PFSK-1 (cell line): ENCODE measurements around the gene DMTF1. TPM values are rescaled to one million over a fixed set of nuclear protein-coding genes. Genes with fewer than 3 reads are reported as not detected.

Experiments used
- FOXP2 ChIP-seq: optimal IDR thresholded peaks from 2 replicates; pipeline ENCODE3; 2011; ENCODE audit warnings: borderline replicate concordance, control low read depth, inconsistent platforms; ENCODE audit not compliant: insufficient read depth; ENCODE audit errors: extremely low read length, extremely low read depth
- POLR2AphosphoS5 ChIP-seq: IDR thresholded peaks from 2 replicates; pipeline ENCODE4 v1.6.1; 2012; ENCODE audit warnings: low read depth, mild to moderate bottlenecking, control low read depth, low read length, moderate library complexity
- REST ChIP-seq, 2 experiments: IDR thresholded peaks; 2 replicates each; pipeline versions ENCODE4 v1.6.1 to v1.8.0; 2011 to 2012; ENCODE audit warnings: low read depth in 2 of 2, low read length in 2 of 2, control low read depth in 1 of 2, inconsistent platforms in 1 of 2, mild to moderate bottlenecking in 1 of 2, moderate library complexity in 1 of 2; ENCODE audit not compliant: insufficient read depth in 1 of 2
- SIN3A ChIP-seq: IDR thresholded peaks from 2 replicates; pipeline ENCODE4 v1.6.1; 2012; ENCODE audit warnings: mild to moderate bottlenecking, low read length, moderate library complexity, borderline replicate concordance; ENCODE audit not compliant: insufficient read depth
- TAF1 ChIP-seq: IDR thresholded peaks from 2 replicates; pipeline ENCODE4 v1.6.1; 2012; ENCODE audit warnings: low read length, control low read depth, borderline replicate concordance; ENCODE audit not compliant: insufficient read depth
- polyA plus RNA-seq: library from polyadenylated mRNA; unstranded; fragments of >200 nt; gene quantifications from one replicate; pipeline ENCODE4 v1.2.1, GENCODE V29; 2012; ENCODE audit warnings: low read depth, missing spikeins; ENCODE audit not compliant: insufficient read length

DMTF1 gene
- 32.2 TPM for polyA plus RNA-seq

GRCh38 chr7:87152112-87152896 lies at the start of gene DMTF1:
TSS of gene DMTF1 (plus strand) at chr7:87152453. CDS start at chr7:87164942, 12,489 bp downstream.
- TF ChIP-seq FOXP2: peak; percentile 63
- TF ChIP-seq POLR2AphosphoS5: peak; percentile 86
- TF ChIP-seq TAF1: peak; percentile 77; the same call in 1 of the 2 replicates
- TF ChIP-seq REST (IDR thresholded peaks at IDR 0.05; ENCODE audit: insufficient read depth in 1 of 2, low read depth in 2 of 2, low read length in 2 of 2): 0 out of 4 replicates have a peak, but pooled peaks of 1 of the 2 experiments have one; percentile 21
- no peak; the same call in 1 of the 2 replicates for TF ChIP-seq SIN3A

DNA sequence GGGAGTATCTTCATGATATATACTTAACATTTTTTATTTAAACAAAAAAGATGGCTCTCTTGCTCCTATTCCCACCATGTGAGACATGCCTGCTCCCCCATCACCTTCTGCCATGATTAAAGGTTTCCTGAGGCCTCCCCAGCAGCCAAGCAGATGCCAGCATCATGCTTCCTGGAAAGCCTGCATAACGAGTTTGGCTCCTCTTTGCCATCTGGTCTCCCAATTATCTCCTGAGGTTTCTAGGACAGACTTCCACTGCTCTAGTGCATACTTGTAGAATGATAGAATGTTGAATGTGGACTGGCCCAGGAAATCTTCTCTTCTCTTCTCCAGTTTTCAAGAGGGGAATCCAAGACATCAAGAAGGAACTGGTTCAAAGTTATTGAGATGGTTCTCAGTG lies 46.9 kb upstream of the DMTF1 start:
- no peak for TF ChIP-seq SIN3A
- no peak for TF ChIP-seq POLR2AphosphoS5
- no peak for TF ChIP-seq TAF1
- no peak for TF ChIP-seq REST (IDR thresholded peaks at IDR 0.05; ENCODE audit: insufficient read depth in 1 of 2, low read depth in 2 of 2, low read length in 2 of 2)
- TF ChIP-seq FOXP2: no peak

DNA sequence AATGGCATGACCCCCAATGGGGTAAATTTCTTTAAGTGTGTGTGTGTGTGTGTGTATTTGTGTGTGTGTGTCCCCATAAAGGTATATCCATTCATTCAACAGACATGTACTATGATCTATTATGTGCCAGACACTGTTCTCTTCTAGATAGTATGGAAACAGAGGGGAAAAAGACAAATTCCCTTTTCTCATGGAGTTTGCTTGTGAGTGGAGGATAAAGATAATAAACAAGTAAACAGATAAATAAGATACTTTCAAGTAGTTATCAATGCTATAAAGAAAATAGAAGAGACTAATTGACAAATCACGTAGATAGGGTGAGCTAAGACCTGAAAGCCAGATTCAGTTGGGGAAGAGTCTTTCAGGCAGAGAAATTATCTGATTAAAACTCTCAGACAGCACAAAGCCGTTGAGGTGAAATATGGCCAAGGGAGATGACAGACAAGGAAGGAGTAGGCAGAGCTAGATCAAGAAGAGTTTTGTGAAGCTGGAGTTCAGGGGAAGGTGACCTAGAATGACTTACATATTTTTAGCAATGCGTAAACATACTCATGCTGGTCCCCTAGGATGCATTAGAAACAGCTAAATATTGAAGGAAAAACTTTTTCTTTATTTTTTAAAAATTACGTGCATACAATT lies 45.2 kb upstream of the DMTF1 start:
- TF ChIP-seq REST (IDR thresholded peaks at IDR 0.05; ENCODE audit: insufficient read depth in 1 of 2, low read depth in 2 of 2, low read length in 2 of 2) (no peak), FOXP2 (no peak), TAF1 (no peak), SIN3A (no peak), POLR2AphosphoS5 (no peak)

DNA sequence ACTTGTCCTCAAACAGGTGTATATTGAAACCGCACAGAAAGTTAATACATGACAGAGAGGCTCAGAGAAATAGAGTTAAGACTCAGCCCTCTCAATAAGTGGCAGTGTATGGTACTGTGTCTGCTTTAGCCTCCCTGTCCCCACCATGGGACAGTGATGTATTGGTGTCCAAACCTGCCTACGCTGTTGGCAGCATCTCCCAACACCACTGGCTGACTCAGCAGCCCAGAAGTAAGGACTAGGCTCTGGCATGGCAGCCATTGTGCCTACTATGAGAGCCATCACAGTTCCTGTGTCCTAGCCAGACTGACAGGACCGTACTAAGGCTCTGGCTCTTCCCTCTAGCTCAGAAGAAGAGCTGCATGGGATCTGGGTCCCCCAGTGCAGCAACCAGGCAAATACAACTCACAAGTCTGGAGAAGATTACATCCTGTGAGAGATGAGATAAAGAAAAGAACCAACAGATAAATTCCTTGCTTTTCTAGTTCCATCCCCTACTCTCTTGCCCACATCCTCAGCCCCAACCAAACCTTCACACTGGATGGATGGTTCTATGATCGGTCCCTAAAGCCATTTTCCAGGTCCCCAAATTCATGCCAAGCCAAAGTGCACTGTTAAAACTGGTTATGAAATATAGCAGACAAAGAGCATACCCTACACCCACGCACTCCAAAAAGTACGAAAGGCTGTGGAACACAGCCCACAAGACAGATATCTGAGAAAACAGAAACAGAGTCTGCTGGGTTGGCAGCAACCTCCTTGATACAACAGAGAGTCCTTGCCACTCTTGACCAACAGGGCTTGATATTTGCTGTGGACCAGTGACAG lies 44.1 kb upstream of the DMTF1 start:
- TF ChIP-seq POLR2AphosphoS5 (no peak), REST (IDR thresholded peaks at IDR 0.05; ENCODE audit: insufficient read depth in 1 of 2, low read depth in 2 of 2, low read length in 2 of 2) (no peak), SIN3A (no peak), FOXP2 (no peak), TAF1 (no peak)
